Activated CD4-positive, alpha-beta T cell treated with anti-CD3 and anti-CD28 coated beads for 4 hours (primary cell): ENCODE data around the gene TMEM253.

Experiments
- DNase-seq, 2 donors: peaks; one replicate each; pipeline ENCODE4 v3.0.0-alpha.2; 2020

Gene TMEM253

DNA sequence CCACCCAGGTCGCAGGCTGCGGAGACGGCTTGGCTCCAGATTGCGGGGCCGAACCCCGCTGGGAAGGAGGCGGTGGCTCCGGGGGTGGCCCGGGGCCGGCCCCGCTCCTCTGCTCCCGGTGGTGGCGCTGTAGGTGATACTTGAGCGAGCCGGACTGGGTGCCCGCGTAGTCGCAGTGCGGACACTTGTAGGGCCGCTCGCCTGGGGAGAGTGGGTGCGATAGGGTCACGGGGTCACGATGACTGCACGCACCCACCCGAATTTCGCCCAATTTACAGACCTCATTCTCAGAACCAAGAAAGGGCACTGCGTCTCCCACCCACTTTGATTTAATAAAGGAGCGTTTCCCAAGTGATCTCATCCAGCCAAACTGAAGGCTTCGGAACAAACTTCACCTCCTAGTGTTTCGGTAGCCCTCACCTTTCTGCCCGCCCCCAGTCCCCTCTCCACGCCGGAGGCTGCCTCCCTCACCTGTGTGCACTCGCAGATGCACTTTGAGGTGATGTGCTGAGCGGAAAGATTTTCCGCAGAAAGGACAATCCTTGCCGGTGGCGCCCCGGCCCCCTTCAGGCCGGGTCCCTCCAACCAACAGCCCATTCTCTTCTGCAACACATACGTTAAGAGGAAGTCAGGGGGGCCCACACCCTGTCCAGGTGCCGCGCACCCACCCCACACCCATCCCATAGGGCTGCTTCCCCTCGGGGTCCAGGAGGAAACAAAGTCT, 9.8 kb upstream of the TMEM253 start:
- no peak for DNase-seq

GRCh38 chr14:21091821-21092272, 9.0 kb upstream of the TMEM253 start:
- no peak for DNase-seq

- DNase-seq, result peak; percentile 86 to 92
Measured at GRCh38 chr14:21092273-21093011, 8.4 kb upstream of the TMEM253 start.

DNA sequence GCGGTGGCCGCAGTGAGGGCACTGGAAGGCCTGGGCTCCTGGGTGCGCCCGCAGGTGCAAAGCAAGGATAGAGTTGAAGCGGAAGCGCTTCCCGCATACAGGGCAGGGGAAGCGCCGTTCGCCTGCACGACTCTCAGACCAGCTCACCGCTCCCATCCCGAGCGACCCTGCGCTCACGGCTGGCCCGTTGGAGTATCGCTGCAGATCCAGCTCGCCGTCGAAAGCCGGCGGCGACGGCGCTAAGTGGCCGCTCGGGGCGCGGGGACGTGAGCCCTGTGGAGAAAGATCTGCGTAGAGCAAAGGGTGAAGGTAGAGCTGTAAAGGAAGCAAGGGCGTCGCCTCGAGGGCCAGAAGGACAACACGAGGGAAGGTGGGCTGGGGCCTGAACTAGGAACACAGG, 7.8 kb upstream of the TMEM253 start:
- DNase-seq, result no peak

- no peak for DNase-seq
Measured at GRCh38 chr14:21093769-21094681, 6.8 kb upstream of the TMEM253 start.

DNA sequence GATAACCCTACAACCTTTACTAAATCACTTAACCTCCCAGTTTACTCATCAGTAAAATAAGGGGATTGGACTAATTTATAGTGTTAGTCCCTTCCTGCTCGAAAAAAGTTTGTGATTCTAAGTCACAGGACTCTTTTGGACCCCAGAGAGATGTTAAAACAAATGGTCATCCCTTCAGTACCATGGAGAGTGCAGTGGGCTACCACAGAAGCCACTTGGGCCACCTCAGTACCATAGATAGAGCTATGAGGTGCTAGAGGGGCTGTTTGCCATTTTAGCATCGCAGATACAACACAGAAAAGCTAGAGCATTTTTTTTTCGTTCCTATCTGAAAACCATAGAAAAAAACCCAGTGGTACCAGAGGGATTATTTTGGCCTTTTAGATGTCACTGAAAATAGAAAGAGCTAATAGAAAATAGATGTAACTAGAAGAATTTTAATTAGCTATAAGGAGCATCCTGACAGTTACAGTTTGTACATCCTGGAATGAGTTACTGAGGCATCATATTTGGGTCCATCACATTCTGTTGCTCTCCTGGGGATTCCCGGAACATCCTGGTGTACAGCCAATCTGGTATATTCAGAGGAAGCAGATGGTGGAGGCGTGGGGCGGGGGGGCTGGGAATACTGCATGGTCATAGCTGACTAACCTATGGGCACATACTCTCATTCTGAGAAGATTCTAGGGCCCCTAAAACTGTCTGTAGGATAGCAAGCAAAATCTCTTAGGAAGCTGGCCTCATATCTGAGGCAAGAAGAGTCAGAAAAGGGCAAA, 5.2 kb upstream of the TMEM253 start:
- DNase-seq, result no peak

- no peak for DNase-seq
Measured at GRCh38 chr14:21096438-21096837, 4.4 kb upstream of the TMEM253 start.

- DNase-seq, result no peak
Measured at GRCh38 chr14:21096978-21097635, 3.8 kb upstream of the TMEM253 start.

DNA sequence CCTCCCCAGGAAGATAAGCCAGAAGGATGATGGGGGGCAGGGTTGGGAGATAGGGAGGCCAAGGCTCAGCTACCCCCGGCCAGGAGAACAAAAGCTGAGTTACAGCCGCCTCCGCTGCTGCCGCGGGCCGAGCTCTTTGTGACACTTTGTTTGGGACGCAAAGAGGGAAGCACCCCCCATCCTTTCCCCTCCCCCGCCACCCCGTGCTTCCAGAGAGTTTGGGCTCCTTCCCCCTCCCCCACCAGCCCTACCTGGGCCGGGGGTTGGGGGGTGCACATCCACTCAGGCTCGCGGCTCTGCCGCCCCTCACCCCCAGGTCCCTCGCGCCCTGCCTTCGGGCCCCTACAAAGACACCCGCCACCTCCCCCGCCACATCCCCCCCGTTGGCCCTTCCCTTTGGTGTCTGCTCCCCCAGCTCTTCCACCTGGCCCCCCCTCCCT, 3.2 kb upstream of the TMEM253 start:
- no peak for DNase-seq

GRCh38 chr14:21098076-21098891, 2.6 kb upstream of the TMEM253 start, which contains the start of gene ZNF219:
Gene ZNF219, minus strand, starts transcription at chr14:21098655. Its CDS starts 5,064 bp downstream, at chr14:21093591.
- DNase-seq, result no peak

DNA sequence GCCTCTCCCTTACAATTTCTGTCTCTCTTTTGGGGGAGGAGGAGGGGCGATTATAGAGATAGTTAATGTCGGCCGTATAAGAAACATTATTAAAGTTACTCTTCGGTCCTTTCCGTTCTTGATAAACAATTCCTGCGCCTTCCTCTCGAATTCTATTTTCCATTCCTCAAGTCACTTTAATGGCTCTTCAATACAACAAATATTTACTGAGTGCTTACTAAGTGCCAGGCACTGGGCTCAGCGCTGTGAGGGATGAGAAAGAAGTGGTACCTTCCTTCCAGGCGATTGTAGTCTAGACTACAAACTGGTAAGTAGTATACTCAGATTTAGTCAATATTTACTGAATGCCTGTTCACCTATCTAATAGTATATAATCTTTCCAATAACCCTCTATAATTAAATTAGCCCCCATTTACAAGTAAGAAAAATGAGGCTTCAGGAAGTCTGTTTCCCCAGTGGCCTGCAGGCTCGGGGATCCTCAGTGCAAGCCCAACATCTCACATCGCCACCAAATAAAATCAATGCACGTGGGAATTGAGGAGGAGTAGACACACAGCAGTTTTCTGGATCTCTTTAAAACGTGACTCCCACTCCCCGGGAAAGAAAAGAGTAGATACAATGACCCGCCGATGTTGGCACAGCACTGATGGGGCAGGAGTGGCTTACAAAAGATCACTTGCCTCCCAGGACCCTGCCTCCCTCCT, 1.8 kb upstream of the TMEM253 start:
- DNase-seq, result no peak

GRCh38 chr14:21099596-21099985, 1.3 kb upstream of the TMEM253 start:
- no peak for DNase-seq

- DNase-seq, result no peak
Measured at GRCh38 chr14:21101802-21102413, 1.0 kb downstream of the TMEM253 start.

GRCh38 chr14:21102521-21103410, 1.9 kb downstream of the TMEM253 start:
- no peak for DNase-seq

- no peak for DNase-seq
Measured at GRCh38 chr14:21103411-21103709, 2.5 kb downstream of the TMEM253 start.

DNA sequence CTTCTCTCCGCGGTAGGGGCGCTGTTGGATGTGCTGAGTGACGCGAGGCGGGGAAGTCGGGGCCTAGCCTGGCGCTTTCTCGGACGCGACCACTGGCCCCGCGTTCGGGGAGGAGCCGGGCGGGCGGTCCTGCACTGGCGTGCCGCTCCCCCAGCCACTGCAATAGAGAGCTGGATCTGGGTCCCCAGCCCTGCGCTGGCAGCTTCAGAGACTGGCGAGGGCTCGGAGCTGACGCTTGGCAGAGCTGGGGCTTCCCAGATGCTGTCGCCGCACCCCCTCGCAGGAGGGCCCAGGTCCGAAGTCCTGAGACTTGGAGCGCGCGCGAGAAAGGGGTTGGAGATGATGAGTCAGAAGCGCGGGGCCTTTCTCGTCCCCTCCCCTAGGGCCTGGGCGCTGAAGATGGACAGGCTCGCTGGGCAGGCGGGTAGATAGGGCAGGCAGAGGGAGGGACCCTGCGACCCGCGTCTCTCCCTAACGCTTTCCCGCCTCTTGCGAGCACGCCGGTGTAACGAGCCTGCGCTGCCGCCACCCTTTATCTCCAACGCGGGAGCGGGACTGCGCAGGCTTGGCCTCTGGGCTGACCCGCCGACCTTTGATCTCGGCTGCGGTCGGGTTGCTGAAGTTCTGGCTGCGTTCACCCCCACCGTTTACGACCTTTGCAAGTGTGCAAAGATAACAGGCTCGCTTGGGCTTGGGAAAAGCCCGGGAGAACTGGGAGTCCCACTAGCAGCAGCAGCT, 3.0 kb downstream of the TMEM253 start:
- DNase-seq, result peak; percentile 93 to 94

GRCh38 chr14:21104448-21105060, 3.7 kb downstream of the TMEM253 start:
- DNase-seq, result peak; percentile 54 to 58

DNA sequence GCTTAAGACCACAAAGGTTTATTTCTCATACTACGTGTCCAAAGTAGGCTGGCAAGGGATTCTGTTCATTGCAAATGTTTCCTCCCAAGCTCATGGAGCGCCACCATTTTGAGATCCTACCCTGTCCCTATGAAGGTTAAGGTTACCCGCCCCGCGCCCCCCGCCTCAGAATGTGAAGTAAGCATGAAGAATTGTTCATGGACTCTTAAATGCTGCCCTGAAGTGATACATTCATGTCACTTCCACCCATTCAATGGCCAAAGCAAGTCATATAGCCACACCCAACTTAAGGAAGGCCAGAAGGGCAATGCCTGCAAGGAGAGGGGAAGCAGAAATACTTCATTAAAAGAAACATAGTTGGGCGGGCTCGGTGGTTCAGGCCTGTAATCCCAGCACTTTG, 4.2 kb downstream of the TMEM253 start:
- no peak for DNase-seq
